ENCODE measurements around the gene FOXP3. TPM values are rescaled to one million over a fixed set of nuclear protein-coding genes. Genes with fewer than 3 reads are reported as not detected.

The FOXP3 gene
- total RNA-seq, 4 donors from 2014 or later, result 0.26 to 1.0 (median 0.62) TPM; not detected in 1

DNA sequence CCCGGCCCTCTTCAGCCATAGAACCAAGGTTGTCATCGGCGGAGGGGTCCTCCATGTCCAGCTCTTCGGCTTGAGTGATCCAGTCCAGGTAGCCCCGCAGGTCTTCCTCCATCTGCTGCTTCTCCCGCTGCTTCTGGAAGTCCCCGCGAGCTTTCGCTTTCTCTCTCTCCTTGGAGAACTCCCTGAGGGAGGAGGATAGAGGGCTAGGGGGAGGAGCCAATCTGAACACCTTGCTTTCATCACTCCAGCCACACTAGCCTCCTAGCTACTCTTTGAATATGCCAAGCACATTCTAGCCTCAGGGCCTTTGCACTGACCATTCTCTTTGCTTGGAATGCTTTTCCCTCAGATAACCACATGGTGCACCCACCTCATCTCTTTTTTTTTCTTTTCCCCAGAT is 37.6 kb downstream of the FOXP3 start:
- WGBS, result 93% methylated on average over 9 of the region's 9 CpGs
- no peak for TF ChIP-seq POLR2AphosphoS5 (IDR thresholded peaks at IDR 0.05)
- no peak for TF ChIP-seq EP300 (IDR thresholded peaks at IDR 0.05)
- TF ChIP-seq, protein P1, sequence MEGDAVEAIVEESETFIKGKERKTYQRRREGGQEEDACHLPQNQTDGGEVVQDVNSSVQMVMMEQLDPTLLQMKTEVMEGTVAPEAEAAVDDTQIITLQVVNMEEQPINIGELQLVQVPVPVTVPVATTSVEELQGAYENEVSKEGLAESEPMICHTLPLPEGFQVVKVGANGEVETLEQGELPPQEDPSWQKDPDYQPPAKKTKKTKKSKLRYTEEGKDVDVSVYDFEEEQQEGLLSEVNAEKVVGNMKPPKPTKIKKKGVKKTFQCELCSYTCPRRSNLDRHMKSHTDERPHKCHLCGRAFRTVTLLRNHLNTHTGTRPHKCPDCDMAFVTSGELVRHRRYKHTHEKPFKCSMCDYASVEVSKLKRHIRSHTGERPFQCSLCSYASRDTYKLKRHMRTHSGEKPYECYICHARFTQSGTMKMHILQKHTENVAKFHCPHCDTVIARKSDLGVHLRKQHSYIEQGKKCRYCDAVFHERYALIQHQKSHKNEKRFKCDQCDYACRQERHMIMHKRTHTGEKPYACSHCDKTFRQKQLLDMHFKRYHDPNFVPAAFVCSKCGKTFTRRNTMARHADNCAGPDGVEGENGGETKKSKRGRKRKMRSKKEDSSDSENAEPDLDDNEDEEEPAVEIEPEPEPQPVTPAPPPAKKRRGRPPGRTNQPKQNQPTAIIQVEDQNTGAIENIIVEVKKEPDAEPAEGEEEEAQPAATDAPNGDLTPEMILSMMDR (IDR thresholded peaks at IDR 0.05), result no peak
- no peak for TF ChIP-seq POLR2A (IDR thresholded peaks at IDR 0.05)
- no peaks in the 10 kb centered on the region for H3K36me3 ChIP-seq

DNA sequence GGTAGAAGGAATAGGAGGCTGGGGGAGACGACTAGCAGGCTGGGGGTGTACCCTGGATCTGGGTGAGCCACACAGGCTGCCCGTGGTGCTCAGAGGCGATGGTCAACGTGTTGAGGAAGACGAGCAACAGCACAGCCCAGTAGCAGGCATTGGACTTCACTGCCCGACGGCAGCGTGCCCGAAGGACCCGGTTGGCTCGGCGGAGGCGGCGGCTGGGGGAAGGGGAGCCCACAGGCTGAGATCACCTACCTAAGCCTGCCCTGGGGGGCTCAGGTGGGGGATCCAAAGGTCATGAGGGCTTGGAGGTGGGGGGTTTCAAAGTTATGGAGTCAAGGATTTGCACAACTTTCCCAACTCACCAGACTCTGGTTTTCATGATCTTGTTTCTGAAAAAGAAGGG is 38.7 kb downstream of the FOXP3 start:
- H3K27me3 ChIP-seq, result no peaks in the 10 kb centered on the region
- DNase-seq (ENCODE audit: low spot score in 2 of 2), result no peak

More for the DNA sequence above, 37.6 kb downstream of the FOXP3 start:
- no peak overlapping the region for H3K4me3 ChIP-seq
- peaks cover 8% of the 10 kb centered on the region for H3K4me1 ChIP-seq
- H3K9me3 ChIP-seq, result no peaks in the 10 kb centered on the region
- H3K27me3 ChIP-seq, result no peaks in the 10 kb centered on the region
- DNase-seq (ENCODE audit: low spot score in 2 of 2), result no peak
- H3K27ac ChIP-seq, result no peak overlapping the region

DNA sequence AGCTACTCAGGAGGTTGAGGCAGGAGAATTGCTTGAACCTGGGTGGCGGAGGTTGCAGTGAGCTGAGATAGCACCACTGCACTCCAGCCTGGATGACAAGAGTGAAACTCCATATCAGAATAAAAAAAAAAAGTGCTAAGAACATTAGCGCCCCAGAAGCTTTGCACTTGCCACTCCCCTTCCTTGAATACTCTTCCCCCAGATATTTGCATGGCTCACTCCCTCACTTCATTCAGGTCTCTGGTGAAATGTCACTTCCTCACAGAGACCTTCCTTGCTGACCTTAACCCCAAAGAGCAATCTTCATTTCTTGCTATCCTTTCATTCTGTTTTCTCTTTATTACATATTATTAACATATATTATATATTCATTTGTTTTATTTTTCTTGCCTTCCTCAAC is 42.6 kb downstream of the FOXP3 start:
- H3K4me3 ChIP-seq, result no peak overlapping the region
- H3K36me3 ChIP-seq, result no peaks in the 10 kb centered on the region
- 81% methylated on average over 2 of the region's 2 CpGs for WGBS
- no peak overlapping the region for H3K27ac ChIP-seq
- no peaks in the 10 kb centered on the region for H3K9me3 ChIP-seq
- no peaks in the 10 kb centered on the region for H3K27me3 ChIP-seq
- H3K4me1 ChIP-seq, result no peaks in the 10 kb centered on the region
- no peak for DNase-seq (ENCODE audit: low spot score in 2 of 2)
- no peak for TF ChIP-seq EP300 (IDR thresholded peaks at IDR 0.05)
- no peak for TF ChIP-seq POLR2A (IDR thresholded peaks at IDR 0.05)
- TF ChIP-seq POLR2AphosphoS5 (IDR thresholded peaks at IDR 0.05), result no peak
- TF ChIP-seq, protein P1 (IDR thresholded peaks at IDR 0.05), result no peak

More for the DNA sequence above, 38.7 kb downstream of the FOXP3 start:
- WGBS, result 80% methylated on average over 14 of the region's 14 CpGs
- Histone ChIP-seq H3K4me1 (peaks cover 8% of the 10 kb centered on the region), H3K36me3 (no peaks in the 10 kb centered on the region), H3K27ac (no peak overlapping the region), H3K9me3 (no peaks in the 10 kb centered on the region), H3K4me3 (no peak overlapping the region)
- no peak for TF ChIP-seq POLR2AphosphoS5 (IDR thresholded peaks at IDR 0.05)

DNA sequence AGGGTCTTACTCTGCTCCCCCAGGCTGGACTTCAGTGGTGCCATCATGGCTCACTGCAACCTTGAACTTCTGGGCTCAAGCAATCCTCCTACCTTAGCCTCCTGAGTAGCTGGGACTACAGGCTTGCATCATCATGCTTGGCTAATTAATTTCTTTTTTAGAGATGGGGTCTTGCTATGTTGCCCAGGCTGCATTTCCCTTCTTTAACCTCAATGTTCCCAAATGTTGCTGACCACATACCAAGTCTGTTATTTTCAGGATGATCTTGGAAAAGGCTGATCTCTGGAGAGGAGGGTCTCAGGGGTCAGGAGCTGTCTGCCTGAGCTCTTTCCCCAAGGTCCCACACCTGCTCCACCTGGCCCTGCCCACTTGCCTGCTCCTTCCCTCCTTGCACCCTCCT is 44.4 kb downstream of the FOXP3 start:
- Histone ChIP-seq H3K4me1 (no peaks in the 10 kb centered on the region), H3K27ac (no peak overlapping the region), H3K27me3 (no peaks in the 10 kb centered on the region), H3K4me3 (no peak overlapping the region), H3K9me3 (no peaks in the 10 kb centered on the region), H3K36me3 (no peaks in the 10 kb centered on the region)
- no peak for DNase-seq (ENCODE audit: low spot score in 2 of 2)
- TF ChIP-seq, protein P1 (IDR thresholded peaks at IDR 0.05), result no peak
- TF ChIP-seq POLR2A (IDR thresholded peaks at IDR 0.05), result no peak
- no peak for TF ChIP-seq EP300 (IDR thresholded peaks at IDR 0.05)
- no peak for TF ChIP-seq POLR2AphosphoS5 (IDR thresholded peaks at IDR 0.05)

DNA sequence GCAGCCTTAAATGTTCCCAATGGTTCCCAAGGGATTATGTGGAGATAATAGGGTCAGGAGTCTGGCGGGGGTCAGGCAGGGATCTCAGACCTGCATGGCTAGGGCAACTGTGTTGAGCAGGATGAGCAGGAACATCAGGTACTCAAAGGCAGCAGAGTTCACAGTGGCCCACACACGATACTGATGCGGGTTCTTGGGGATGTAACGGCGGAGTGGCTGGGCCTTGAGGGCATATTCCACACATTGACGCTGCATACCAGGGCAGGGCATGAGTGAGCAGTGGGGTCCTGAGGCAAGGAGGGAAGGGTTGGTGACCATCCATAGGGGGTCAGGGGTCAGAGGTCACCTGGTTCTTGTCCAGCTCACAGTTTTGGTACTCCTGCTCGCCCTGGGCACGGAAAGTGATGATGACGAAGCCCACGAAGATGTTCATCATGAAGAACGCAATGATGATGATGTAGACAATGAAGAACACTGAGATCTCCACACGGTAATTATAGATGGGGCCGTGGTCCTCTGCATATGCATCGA is 49.4 kb downstream of the FOXP3 start:
- H3K27ac ChIP-seq, result no peak overlapping the region
- H3K27me3 ChIP-seq, result no peaks in the 10 kb centered on the region
- TF ChIP-seq POLR2AphosphoS5 (IDR thresholded peaks at IDR 0.05), result no peak
- no peak for TF ChIP-seq POLR2A (IDR thresholded peaks at IDR 0.05)
- TF ChIP-seq, protein P1 (IDR thresholded peaks at IDR 0.05), result no peak
- no peak for TF ChIP-seq EP300 (IDR thresholded peaks at IDR 0.05)
- H3K4me3 ChIP-seq, result no peak overlapping the region
- H3K4me1 ChIP-seq, result no peaks in the 10 kb centered on the region
- no peaks in the 10 kb centered on the region for H3K36me3 ChIP-seq
- H3K9me3 ChIP-seq, result no peaks in the 10 kb centered on the region
- no peak for DNase-seq (ENCODE audit: low spot score in 2 of 2)
- 81% methylated on average over 14 of the region's 14 CpGs for WGBS

DNA sequence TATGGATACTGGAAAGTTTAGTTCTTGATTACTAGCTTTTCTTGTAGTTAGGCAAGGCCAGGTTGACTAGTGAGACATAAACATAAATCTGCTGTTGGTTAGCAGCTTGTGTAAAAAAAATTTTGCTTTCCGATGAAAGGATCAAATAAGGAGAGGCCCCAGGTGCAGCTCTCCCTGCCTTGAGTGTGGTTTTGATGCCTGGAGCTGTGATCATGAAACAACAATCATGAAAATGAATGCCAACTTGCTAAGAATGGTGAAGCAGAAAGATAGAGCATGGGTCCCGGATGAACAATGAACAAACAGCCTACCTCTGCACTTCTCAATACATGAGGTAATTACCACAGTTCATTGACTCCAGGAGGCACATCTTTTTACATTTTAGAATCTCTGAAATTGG is 50.1 kb downstream of the FOXP3 start:
- TF ChIP-seq POLR2A (IDR thresholded peaks at IDR 0.05) (no peak), POLR2AphosphoS5 (IDR thresholded peaks at IDR 0.05) (no peak), EP300 (IDR thresholded peaks at IDR 0.05) (no peak)
- TF ChIP-seq, protein P1 (IDR thresholded peaks at IDR 0.05), result no peak
- H3K27ac ChIP-seq, result no peak overlapping the region
- DNase-seq (ENCODE audit: low spot score in 2 of 2), result no peak
- WGBS, result 76% methylated on average over 2 of the region's 2 CpGs
- no peaks in the 10 kb centered on the region for H3K36me3 ChIP-seq
- no peak overlapping the region for H3K4me3 ChIP-seq
- H3K4me1 ChIP-seq, result no peaks in the 10 kb centered on the region
- peaks cover 4% of the 10 kb centered on the region for H3K27me3 ChIP-seq
- H3K9me3 ChIP-seq, result no peaks in the 10 kb centered on the region
